GM18861 (cell line): ENCODE data around the gene ACSL5.

Experiments
- ATAC-seq: cut with Tn5 transposase; IDR thresholded peaks from one replicate; pipeline ENCODE4 v1.9.1; 2021; ENCODE audit not compliant: unreplicated experiment

ACSL5 gene

GRCh38 chr10:112373912-112374338, at the start of gene ACSL5:
ACSL5 (plus strand) TSS chr10:112374116; CDS start chr10:112394947, 20,831 bp downstream.
- ATAC-seq, result no peak

GRCh38 chr10:112327678-112328077, 46.2 kb upstream of the ACSL5 start:
- ATAC-seq, result no peak

DNA sequence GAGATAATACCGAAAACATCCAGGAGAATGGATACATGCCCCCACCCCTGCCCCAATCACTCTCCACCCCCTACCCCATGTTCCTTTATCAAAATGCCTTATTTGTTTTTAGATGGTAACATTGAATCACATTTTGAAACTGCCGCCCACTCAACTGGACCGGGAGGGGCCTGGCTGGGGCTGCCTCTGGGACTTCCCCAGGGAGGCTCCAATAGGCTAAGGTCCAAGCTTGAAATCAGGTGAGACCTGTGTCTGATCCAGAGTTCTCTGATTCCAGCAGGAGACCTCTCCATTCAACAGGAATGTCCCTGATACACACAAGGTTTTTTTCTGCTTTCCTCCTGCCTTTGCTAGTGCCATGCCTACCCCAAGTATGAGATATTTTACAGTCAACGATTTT, 43.8 kb upstream of the ACSL5 start:
- no peak for ATAC-seq

- no peak for ATAC-seq
These were observed 43.2 kb upstream of the ACSL5 start for GRCh38 chr10:112330607-112331160.

DNA sequence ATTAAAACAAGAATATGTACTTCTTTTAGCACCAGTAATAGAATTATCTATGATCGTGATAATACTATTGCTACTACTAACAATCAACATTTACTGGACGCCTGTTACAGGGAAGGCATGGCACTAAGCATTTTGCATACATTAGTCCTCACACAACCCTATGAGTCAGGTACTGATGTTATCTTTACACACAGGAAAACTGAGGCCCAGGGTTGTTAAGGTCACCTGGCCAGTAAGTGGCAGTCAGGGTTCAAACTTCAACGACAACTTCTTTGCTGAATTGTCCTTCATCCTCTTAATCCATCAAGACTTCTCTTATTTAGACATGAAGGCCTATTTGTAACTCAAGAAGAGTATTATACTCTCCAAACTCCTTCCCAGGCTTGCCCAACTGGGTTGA, 41.9 kb upstream of the ACSL5 start:
- ATAC-seq, result no peak

DNA sequence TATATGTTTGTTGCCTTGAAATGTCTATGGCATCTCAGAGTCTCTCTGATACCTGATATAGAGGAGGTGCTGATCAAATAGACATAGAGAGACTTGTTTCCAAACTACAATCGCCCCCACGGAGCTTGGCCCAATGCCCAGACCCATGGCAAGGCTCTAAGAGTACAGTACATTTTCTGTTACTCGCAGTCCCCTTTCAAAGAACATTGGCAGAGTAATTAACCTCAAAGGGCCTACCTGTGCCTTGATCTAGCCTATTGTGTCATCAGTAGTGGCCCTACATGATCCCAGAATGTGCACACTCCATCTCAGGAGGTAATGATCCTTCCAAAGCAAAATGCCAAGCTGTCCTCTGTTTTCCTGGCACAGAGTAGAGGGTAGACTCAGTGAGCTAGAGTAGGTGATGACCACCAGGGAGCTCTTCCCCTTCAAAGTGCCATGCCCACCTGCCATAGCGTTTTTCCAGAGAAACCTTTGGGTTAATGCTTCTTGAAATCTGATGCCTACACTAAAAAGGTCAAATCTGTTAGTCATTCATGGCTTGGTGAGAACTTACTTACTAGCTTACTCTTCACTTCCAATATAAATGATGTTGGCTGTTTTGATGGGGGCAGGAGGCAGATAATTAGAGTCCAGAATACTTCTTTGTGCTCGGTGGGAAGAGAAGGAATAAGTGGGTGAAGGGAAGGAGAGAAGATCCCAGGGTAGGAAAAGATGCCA, 41.2 kb upstream of the ACSL5 start:
- no peak for ATAC-seq

- ATAC-seq, result no peak
These were observed 40.5 kb upstream of the ACSL5 start for GRCh38 chr10:112333452-112333851.

DNA sequence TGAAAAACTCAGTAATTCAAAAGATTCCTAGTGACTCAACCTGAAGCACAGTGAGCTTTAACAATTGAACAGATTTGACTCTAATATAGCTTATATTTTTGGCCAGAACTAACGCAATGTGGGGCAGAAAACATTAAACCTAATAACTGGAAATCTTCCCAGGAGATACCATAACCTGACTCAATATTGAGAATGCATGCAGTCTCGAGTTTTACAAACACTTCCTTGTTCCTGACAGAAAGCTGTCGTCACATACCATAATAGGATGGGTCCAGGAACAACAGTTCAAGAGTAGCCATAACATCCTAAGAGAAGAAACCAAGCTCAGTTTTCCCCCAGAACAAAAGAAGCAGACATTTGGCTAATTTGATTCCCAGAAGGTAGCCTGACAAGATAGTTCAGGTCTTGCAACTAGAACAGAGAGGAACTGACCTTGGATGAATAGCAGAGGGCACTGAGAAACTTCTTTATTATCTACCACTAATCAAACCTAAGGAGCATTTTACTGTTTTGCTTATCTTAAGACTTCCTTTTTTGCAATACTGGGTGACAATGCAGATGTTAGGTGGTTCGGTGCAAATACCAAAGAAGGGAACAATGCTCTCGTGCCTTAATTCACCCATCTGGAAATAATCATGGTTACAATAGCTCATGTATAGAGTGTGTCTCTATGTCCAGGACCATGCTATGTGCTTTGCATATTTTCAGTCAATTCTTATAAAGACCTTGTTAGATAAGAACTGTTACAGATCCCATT, 38.6 kb upstream of the ACSL5 start:
- ATAC-seq, result no peak

- no peak for ATAC-seq
These were observed 38.0 kb upstream of the ACSL5 start for GRCh38 chr10:112335868-112336265.

GRCh38 chr10:112336556-112337201, 37.2 kb upstream of the ACSL5 start:
- ATAC-seq, result no peak

DNA sequence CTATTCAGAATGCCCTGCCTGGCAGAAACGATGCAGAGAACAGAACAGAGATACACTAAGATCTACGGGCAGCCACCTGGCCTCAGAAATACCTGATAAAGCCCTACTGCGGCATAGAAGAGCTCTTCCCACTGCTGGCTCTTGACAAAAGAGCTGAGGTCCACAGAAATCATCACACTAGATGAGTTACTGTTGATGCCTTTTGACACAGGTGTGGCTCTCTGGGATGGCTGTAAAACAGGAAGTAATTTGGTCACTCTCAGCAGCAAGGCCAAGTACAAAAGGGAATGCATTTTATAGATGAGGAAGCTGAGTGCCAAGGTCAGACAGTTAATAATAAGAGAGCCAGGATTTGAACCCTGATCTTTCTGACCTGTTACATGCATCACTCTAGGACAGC, 35.0 kb upstream of the ACSL5 start:
- ATAC-seq, result no peak

- no peak for ATAC-seq
These were observed 33.3 kb upstream of the ACSL5 start for GRCh38 chr10:112340601-112341000.

- ATAC-seq, result no peak
These were observed 30.7 kb upstream of the ACSL5 start for GRCh38 chr10:112343056-112343806.

DNA sequence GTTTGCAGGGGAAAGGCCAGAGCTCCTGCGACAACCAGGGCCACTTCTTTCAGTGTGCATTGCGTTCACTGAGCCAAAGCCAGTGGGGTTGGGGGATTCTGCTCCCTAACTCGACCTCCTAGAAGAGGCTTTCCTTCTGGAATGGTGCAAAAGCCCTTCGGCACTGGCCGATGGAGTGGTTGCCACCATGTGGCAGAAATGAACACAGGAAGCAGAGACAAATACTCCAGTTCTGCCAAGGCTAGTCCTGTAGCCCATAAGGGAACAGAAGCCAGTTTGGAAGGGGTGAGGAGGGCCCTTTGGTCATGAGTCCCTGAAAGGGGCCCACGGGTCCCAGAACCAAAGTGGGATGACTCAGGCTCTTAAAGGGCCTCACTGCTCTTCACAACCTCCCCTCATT, 29.7 kb upstream of the ACSL5 start:
- no peak for ATAC-seq

- ATAC-seq, result no peak
These were observed 28.7 kb upstream of the ACSL5 start for GRCh38 chr10:112345202-112345601.

DNA sequence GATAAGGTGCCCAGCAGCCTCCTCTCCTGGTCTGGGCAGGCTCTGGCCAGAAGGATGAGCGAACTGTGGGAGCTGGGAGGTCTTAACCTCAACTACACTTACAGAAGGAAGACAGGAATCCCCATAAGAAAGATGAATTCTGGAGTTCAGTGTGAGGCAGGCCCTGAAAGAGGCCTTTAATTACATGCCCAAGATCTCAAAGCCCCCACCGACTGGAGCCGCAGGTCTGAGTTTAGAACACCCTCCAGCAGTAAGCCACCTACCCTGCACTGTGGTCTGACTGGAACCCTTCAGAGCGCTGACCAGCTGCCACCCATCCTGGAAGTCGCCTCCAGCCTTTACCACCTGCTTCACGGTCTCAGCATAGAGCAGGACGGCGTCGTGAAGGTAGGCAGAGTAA, 28.2 kb upstream of the ACSL5 start:
- ATAC-seq, result no peak

DNA sequence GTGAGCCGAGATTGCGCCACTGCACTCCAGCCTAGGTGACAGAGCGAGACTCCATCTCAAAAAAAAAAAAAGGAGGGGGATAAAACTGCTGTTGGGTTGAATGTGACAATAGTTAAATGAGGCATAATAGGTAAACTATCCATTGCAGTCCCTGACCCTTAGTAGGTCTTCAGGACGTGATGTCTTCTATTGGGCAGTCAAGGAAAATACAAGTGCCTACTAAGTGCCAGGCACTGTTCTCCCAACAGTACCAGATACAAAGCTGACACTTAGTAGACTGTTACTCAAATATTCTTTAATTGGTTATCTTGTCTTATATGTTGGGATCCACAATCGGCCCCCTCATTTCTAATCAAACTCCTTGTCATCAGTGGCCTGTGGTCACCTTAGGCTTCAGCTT, 27.1 kb upstream of the ACSL5 start:
- ATAC-seq, result no peak

- no peak for ATAC-seq
These were observed 25.9 kb upstream of the ACSL5 start for GRCh38 chr10:112347709-112348671.

DNA sequence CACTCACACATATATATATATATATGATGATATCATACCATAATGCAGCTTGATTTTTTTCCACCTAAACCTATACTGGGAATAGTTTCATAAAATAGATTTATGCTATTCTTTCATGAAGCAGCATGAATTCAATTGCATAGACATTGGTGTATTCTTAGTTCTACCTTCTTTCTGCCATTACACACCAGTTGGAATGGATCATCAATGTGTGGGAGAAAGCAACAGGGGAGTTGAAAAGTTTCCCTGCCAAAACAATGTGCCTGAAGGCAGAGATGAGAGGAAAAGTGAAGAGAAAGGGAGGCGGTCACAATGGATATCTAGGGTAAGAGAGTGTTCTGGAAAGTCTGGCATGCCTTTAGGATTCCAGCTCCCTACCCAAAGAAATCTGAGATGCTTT, 25.2 kb upstream of the ACSL5 start:
- no peak for ATAC-seq
